ENCODE results near the gene DAW1.

DNA sequence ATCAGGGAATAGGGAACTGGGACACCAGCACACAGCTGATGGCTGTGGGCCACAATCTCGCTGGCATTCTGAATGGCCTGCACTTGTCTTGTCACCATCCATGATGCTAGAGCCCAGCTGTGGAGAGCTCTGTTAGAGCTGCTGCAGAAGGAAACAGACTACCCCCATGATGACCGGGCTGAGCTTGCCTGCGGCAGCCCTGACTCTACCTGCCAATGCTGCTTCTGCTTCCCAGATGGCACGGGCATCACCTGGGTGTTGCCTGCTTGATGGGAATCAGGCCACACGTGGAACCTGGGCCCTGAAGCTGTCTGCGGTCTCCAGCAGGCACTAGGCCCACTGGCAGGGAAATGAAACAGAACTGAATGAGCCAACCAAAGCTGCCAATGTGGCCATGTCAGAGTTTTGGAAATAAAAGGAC lies 11.2 kb upstream of the DAW1 start:
- TF ChIP-seq, protein P1, sequence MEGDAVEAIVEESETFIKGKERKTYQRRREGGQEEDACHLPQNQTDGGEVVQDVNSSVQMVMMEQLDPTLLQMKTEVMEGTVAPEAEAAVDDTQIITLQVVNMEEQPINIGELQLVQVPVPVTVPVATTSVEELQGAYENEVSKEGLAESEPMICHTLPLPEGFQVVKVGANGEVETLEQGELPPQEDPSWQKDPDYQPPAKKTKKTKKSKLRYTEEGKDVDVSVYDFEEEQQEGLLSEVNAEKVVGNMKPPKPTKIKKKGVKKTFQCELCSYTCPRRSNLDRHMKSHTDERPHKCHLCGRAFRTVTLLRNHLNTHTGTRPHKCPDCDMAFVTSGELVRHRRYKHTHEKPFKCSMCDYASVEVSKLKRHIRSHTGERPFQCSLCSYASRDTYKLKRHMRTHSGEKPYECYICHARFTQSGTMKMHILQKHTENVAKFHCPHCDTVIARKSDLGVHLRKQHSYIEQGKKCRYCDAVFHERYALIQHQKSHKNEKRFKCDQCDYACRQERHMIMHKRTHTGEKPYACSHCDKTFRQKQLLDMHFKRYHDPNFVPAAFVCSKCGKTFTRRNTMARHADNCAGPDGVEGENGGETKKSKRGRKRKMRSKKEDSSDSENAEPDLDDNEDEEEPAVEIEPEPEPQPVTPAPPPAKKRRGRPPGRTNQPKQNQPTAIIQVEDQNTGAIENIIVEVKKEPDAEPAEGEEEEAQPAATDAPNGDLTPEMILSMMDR (IDR thresholded peaks at IDR 0.05; ENCODE audit: insufficient read depth, low read depth, low read length): no peak
- TF ChIP-seq EZH2 (IDR thresholded peaks at IDR 0.05; ENCODE audit: insufficient read depth, low read length): no peak
